HepG2 (cell line): ENCODE measurements around the gene CLCNKA. TPM values are rescaled to one million over a fixed set of nuclear protein-coding genes. Genes with fewer than 3 reads are reported as not detected.

Experiments used
- HMGXB4 ChIP-seq, 2 experiments: sonication (generic) in 1 of 2; formaldehyde crosslinking in 1 of 2; IDR thresholded peaks; 2 replicates each; pipeline versions ENCODE4 v1.4.0 to v1.6.1; 2018 to 2020; ENCODE audit warnings: missing genetic modification reagents in 2 of 2, borderline replicate concordance in 1 of 2, low read depth in 1 of 2, mild to moderate bottlenecking in 1 of 2, missing biosample characterization in 1 of 2
- MBD4 ChIP-seq: IDR thresholded peaks from 2 replicates; pipeline ENCODE4 v1.6.1; 2012; ENCODE audit warnings: low read length, inconsistent platforms, borderline replicate concordance
- MEIS1 ChIP-seq: sonication (generic); formaldehyde crosslinking; IDR thresholded peaks from 2 replicates; pipeline ENCODE4 v1.9.0; 2021; ENCODE audit warnings: mild to moderate bottlenecking, missing genetic modification reagents, moderate library complexity, borderline replicate concordance
- PCBP2 ChIP-seq: fragments of 200-400 bp; formaldehyde crosslinking; optimal IDR thresholded peaks from 2 replicates; pipeline ENCODE3; 2018; ENCODE audit warnings: low read length, low read depth; ENCODE audit not compliant: poor library complexity, severe bottlenecking
- SALL1 ChIP-seq: sonication (generic); formaldehyde crosslinking; IDR thresholded peaks from 2 replicates; pipeline ENCODE4 v1.8.0; 2022; ENCODE audit warnings: mild to moderate bottlenecking, missing genetic modification reagents
- SRSF1 ChIP-seq: fragments of 200-400 bp; formaldehyde crosslinking; optimal IDR thresholded peaks from 2 replicates; pipeline ENCODE3; 2017; ENCODE audit warnings: mild to moderate bottlenecking, low read depth, low read length, moderate library complexity
- YY1 ChIP-seq: IDR thresholded peaks from 2 replicates; pipeline ENCODE4 v1.6.1; 2011; ENCODE audit warnings: low read length, low read depth, moderate library complexity, mild to moderate bottlenecking; ENCODE audit not compliant: insufficient read depth, insufficient replicate concordance
- ZFP62 ChIP-seq: sonication (generic); formaldehyde crosslinking; IDR thresholded peaks from 2 replicates; pipeline ENCODE4 v1.4.0; 2020; ENCODE audit warnings: missing genetic modification reagents
- ZNF224 ChIP-seq: sonication (generic); formaldehyde crosslinking; IDR thresholded peaks from 2 replicates; pipeline ENCODE4 v1.5.0; 2020; ENCODE audit warnings: mild to moderate bottlenecking, missing genetic modification reagents
- ZNF264 ChIP-seq: sonication (generic); formaldehyde crosslinking; IDR thresholded peaks from 2 replicates; pipeline ENCODE4 v1.4.0; 2020; ENCODE audit warnings: missing genetic modification reagents
- ZNF275 ChIP-seq: sonication (generic); formaldehyde crosslinking; IDR thresholded peaks from 2 replicates; pipeline ENCODE4 v1.8.0; 2022; ENCODE audit warnings: missing genetic modification reagents, mild to moderate bottlenecking, inconsistent platforms, borderline replicate concordance
- ZNF33A ChIP-seq: sonication (generic); formaldehyde crosslinking; IDR thresholded peaks from 2 replicates; pipeline ENCODE4 v1.5.1; 2020; ENCODE audit warnings: missing genetic modification reagents, mild to moderate bottlenecking, moderate library complexity, borderline replicate concordance
- ZNF552 ChIP-seq: sonication (generic); formaldehyde crosslinking; IDR thresholded peaks from 2 replicates; pipeline ENCODE4 v1.9.0; 2022; ENCODE audit warnings: missing genetic modification reagents, mild to moderate bottlenecking, borderline replicate concordance
- ZNF775 ChIP-seq: sonication (generic); formaldehyde crosslinking; IDR thresholded peaks from 2 replicates; pipeline ENCODE4 v1.4.0; 2020; ENCODE audit warnings: missing genetic modification reagents, mild to moderate bottlenecking, moderate library complexity, borderline replicate concordance
- ZNF782 ChIP-seq: sonication (generic); formaldehyde crosslinking; IDR thresholded peaks from 2 replicates; pipeline ENCODE4 v1.4.0; 2020; ENCODE audit warnings: missing genetic modification reagents, mild to moderate bottlenecking, borderline replicate concordance
- polyA plus RNA-seq, 8 experiments: library from polyadenylated mRNA; depleted of rRNA in 3 of 8; stranded (reverse) in 7 of 8; unstranded in 1 of 8; fragments of >200 nt; fragmentation: Illumina TruSeq in 4 of 8; extraction: Trizol in 4 of 8; gene quantifications; 2 replicates each; pipeline versions ENCODE4 v1.2.1 to v1.2.3, GENCODE V29; 2011 to 2016; ENCODE audit warnings: low read depth in 4 of 8, missing spikeins in 1 of 8, mixed read lengths in 1 of 8; ENCODE audit not compliant: insufficient read depth in 1 of 8
- total RNA-seq, 5 experiments: library from RNA; depleted of rRNA; stranded (reverse); fragments of >200 nt; fragmentation: Illumina TruSeq; extraction: Trizol; gene quantifications; 2 replicates each; pipeline ENCODE4 v1.2.3, GENCODE V29; 2016; ENCODE audit warnings: low read depth in 1 of 5
- TF ChIP-seq, protein P1 (sequence below): IDR thresholded peaks from 2 replicates; pipeline ENCODE4 v1.4.0; 2020; ENCODE audit warnings: mild to moderate bottlenecking, missing genetic modification reagents
- TF ChIP-seq, protein P2 (sequence below): sonication (generic); formaldehyde crosslinking; IDR thresholded peaks from 2 replicates; pipeline ENCODE4 v1.5.0; 2020; ENCODE audit warnings: missing genetic modification reagents
- TF ChIP-seq, protein P3 (sequence below): sonication (generic); formaldehyde crosslinking; IDR thresholded peaks from 2 replicates; pipeline ENCODE4 v1.8.0; 2022; ENCODE audit warnings: mild to moderate bottlenecking, missing genetic modification reagents, borderline replicate concordance

Gene CLCNKA
- total and polyA plus RNA-seq, 2 of the 13 experiments (the other 11 are each of a cell fraction or from before 2014, with no cell fraction given): 0.03 TPM; not detected in 1

- TF ChIP-seq, protein P1, sequence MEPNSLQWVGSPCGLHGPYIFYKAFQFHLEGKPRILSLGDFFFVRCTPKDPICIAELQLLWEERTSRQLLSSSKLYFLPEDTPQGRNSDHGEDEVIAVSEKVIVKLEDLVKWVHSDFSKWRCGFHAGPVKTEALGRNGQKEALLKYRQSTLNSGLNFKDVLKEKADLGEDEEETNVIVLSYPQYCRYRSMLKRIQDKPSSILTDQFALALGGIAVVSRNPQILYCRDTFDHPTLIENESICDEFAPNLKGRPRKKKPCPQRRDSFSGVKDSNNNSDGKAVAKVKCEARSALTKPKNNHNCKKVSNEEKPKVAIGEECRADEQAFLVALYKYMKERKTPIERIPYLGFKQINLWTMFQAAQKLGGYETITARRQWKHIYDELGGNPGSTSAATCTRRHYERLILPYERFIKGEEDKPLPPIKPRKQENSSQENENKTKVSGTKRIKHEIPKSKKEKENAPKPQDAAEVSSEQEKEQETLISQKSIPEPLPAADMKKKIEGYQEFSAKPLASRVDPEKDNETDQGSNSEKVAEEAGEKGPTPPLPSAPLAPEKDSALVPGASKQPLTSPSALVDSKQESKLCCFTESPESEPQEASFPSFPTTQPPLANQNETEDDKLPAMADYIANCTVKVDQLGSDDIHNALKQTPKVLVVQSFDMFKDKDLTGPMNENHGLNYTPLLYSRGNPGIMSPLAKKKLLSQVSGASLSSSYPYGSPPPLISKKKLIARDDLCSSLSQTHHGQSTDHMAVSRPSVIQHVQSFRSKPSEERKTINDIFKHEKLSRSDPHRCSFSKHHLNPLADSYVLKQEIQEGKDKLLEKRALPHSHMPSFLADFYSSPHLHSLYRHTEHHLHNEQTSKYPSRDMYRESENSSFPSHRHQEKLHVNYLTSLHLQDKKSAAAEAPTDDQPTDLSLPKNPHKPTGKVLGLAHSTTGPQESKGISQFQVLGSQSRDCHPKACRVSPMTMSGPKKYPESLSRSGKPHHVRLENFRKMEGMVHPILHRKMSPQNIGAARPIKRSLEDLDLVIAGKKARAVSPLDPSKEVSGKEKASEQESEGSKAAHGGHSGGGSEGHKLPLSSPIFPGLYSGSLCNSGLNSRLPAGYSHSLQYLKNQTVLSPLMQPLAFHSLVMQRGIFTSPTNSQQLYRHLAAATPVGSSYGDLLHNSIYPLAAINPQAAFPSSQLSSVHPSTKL (CRISPR knock-in tag): no peak
- TF ChIP-seq MBD4 (no peak), SRSF1 (peak; percentile 28), PCBP2 (no peak), ZNF775 (CRISPR knock-in tag) (no peak), YY1 (peak; percentile 36), ZNF224 (no peak), ZNF33A (CRISPR knock-in tag) (no peak), ZFP62 (CRISPR knock-in tag) (no peak), MEIS1 (no peak), ZNF782 (CRISPR knock-in tag) (no peak), ZNF275 (CRISPR knock-in tag) (no peak), ZNF264 (no peak), HMGXB4 (CRISPR knock-in tag; IDR thresholded peaks at IDR 0.05; ENCODE audit: borderline replicate concordance in 1 of 2, low read depth in 1 of 2) (peak in 1 of 2 experiments; percentile 53; a peak in 2 of 4 replicates), ZNF552 (no peak), SALL1 (CRISPR knock-in tag) (peak; percentile 42)
- TF ChIP-seq, protein P2, sequence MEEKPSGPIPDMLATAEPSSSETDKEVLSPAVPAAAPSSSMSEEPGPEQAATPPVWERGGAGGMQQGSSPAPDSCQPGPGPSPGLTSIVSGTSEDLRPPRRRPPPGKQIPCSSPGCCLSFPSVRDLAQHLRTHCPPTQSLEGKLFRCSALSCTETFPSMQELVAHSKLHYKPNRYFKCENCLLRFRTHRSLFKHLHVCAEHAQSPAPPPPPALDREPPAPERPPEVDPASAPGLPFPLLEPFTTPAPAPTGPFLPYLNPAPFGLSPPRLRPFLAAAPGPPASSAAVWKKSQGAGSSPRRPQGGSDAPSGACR (CRISPR knock-in tag): no peak
- TF ChIP-seq, protein P3, sequence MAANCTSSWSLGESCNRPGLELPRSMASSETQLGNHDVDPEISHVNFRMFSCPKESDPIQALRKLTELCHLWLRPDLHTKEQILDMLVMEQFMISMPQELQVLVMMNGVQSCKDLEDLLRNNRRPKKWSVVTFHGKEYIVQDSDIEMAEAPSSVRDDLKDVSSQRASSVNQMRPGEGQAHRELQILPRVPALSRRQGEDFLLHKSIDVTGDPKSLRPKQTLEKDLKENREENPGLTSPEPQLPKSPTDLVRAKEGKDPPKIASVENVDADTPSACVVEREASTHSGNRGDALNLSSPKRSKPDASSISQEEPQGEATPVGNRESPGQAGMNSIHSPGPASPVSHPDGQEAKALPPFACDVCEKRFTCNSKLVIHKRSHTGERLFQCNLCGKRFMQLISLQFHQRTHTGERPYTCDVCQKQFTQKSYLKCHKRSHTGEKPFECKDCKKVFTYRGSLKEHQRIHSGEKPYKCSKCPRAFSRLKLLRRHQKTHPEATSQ (CRISPR knock-in tag): no peak
Observed at GRCh38 chr1:16017461-16018303, 4.2 kb upstream of the CLCNKA start, which contains the start of gene HSPB7 (continued).
